Glutamatergic neuron (in vitro differentiated cells): Measurements from ENCODE around the gene DNAJA4. TPM values are rescaled to one million over a fixed set of nuclear protein-coding genes. Genes with fewer than 3 reads are reported as not detected.

ENCODE experiments used
- DNase-seq: peaks from one replicate; pipeline ENCODE4 v3.0.0; 2022
- H3K27ac Mint-ChIP-seq: one replicate; pipeline ENCODE4 v1.8.0; 2020; ENCODE audit warnings: mild to moderate bottlenecking, mixed read lengths, inconsistent platforms; ENCODE audit not compliant: unreplicated experiment
- H3K27me3 Mint-ChIP-seq: one replicate; pipeline ENCODE4 v1.8.0; 2020; ENCODE audit warnings: mild to moderate bottlenecking, moderate library complexity, mixed read lengths, inconsistent platforms; ENCODE audit not compliant: unreplicated experiment
- H3K36me3 Mint-ChIP-seq: one replicate; pipeline ENCODE4 v1.8.0; 2020; ENCODE audit warnings: mild to moderate bottlenecking, mixed read lengths, inconsistent platforms; ENCODE audit not compliant: unreplicated experiment
- H3K4me1 Mint-ChIP-seq: one replicate; pipeline ENCODE4 v1.8.0; 2020; ENCODE audit warnings: mild to moderate bottlenecking, low read depth, mixed read lengths, inconsistent platforms; ENCODE audit not compliant: unreplicated experiment
- H3K4me3 Mint-ChIP-seq: one replicate; pipeline ENCODE4 v1.8.0; 2020; ENCODE audit warnings: mild to moderate bottlenecking, mixed read lengths, inconsistent platforms; ENCODE audit not compliant: unreplicated experiment
- H3K9me3 Mint-ChIP-seq: one replicate; pipeline ENCODE4 v1.8.0; 2020; ENCODE audit warnings: mild to moderate bottlenecking, moderate library complexity, mixed read lengths, inconsistent platforms; ENCODE audit not compliant: unreplicated experiment
- total RNA-seq: library from RNA; stranded (reverse); fragmentation: NEBNext Ultra II Directional; extraction: Animal tissue kit (Norgen Biotek cat#: 25700); gene quantifications from one replicate; pipeline ENCODE4 v1.2.1, GENCODE V29; 2021; ENCODE audit not compliant: unreplicated experiment
- TF ChIP-seq, protein P1 (sequence below): fragments of 200-600 bp; sonication (generic); IDR thresholded peaks from one replicate; pipeline ENCODE4 v1.5.0; 2021; ENCODE audit not compliant: partially characterized antibody, unreplicated experiment

DNAJA4 gene
- total RNA-seq, 1 donor from 2014 or later, result 2.4 TPM

GRCh38 chr15:78320183-78320582 lies 55.8 kb downstream of the DNAJA4 start:
- peaks cover 4% of the 10 kb centered on the region for H3K9me3 Mint-ChIP-seq
- peaks cover 41% of the 10 kb centered on the region for H3K4me1 Mint-ChIP-seq
- TF ChIP-seq, protein P1, sequence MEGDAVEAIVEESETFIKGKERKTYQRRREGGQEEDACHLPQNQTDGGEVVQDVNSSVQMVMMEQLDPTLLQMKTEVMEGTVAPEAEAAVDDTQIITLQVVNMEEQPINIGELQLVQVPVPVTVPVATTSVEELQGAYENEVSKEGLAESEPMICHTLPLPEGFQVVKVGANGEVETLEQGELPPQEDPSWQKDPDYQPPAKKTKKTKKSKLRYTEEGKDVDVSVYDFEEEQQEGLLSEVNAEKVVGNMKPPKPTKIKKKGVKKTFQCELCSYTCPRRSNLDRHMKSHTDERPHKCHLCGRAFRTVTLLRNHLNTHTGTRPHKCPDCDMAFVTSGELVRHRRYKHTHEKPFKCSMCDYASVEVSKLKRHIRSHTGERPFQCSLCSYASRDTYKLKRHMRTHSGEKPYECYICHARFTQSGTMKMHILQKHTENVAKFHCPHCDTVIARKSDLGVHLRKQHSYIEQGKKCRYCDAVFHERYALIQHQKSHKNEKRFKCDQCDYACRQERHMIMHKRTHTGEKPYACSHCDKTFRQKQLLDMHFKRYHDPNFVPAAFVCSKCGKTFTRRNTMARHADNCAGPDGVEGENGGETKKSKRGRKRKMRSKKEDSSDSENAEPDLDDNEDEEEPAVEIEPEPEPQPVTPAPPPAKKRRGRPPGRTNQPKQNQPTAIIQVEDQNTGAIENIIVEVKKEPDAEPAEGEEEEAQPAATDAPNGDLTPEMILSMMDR, result no peak
- no peaks in the 10 kb centered on the region for H3K36me3 Mint-ChIP-seq
- no peak overlapping the region for H3K4me3 Mint-ChIP-seq
- no peak for DNase-seq
- no peak overlapping the region for H3K27ac Mint-ChIP-seq
- peaks cover 6% of the 10 kb centered on the region for H3K27me3 Mint-ChIP-seq

- no peak overlapping the region for H3K4me3 Mint-ChIP-seq
- no peak overlapping the region for H3K27ac Mint-ChIP-seq
- peaks cover 6% of the 10 kb centered on the region for H3K27me3 Mint-ChIP-seq
- no peaks in the 10 kb centered on the region for H3K36me3 Mint-ChIP-seq
- H3K4me1 Mint-ChIP-seq, result peaks cover 38% of the 10 kb centered on the region
- no peak for DNase-seq
- H3K9me3 Mint-ChIP-seq, result peaks cover 4% of the 10 kb centered on the region
- TF ChIP-seq, protein P1, result no peak
Observed at GRCh38 chr15:78321041-78321570, 56.7 kb downstream of the DNAJA4 start.

DNA sequence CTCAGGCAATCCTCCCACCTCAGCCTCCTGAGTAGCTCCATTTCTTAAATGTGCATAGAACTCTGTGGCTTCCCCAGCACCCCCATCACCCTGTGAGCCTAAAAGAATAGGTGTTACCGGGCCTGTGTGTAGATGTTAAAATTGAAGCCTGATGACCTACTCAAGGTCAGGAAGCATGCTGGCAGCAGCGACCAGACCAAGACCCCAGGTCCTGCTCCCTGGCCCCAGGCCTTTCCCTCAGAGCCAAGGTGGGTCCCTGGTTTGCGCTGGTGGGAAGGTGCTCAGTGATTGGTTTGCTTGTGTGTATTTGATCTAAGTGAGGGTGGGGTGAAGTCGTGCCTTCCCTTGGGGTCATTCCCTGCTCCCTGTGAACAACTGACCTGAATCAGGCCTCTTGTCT lies 57.4 kb downstream of the DNAJA4 start:
- Mint-ChIP-seq H3K36me3 (no peaks in the 10 kb centered on the region), H3K9me3 (peaks cover 4% of the 10 kb centered on the region), H3K27me3 (peaks cover 6% of the 10 kb centered on the region), H3K4me1 (peaks cover 31% of the 10 kb centered on the region), H3K27ac (peak overlapping the region; percentile 79), H3K4me3 (no peak overlapping the region)
- TF ChIP-seq, protein P1, result no peak
- no peak for DNase-seq

DNA sequence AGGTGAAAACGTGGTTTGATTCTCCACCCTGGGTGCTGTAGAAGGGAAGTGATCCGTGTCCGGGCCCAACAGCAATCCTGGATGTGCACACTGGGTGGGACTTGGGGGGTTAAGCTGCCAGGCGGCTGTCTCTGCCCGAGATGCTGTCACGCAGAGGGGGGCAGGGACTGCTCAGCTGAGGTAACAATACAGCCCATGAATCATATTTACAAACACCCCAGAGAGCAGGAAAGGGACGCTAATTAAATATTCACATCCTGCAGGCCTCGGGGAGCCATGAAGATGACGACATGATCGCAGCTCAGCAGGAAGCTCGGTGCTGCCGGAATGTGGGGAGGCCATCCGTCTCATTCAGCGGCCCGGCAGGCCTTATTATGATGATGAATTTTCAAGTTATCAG lies 57.9 kb downstream of the DNAJA4 start:
- H3K27me3 Mint-ChIP-seq, result peaks cover 6% of the 10 kb centered on the region
- DNase-seq, result no peak
- peak overlapping the region; percentile 79 for H3K27ac Mint-ChIP-seq
- H3K9me3 Mint-ChIP-seq, result peaks cover 4% of the 10 kb centered on the region
- no peaks in the 10 kb centered on the region for H3K36me3 Mint-ChIP-seq
- H3K4me3 Mint-ChIP-seq, result peak overlapping the region; percentile 11
- TF ChIP-seq, protein P1, result no peak
- H3K4me1 Mint-ChIP-seq, result peaks cover 26% of the 10 kb centered on the region

DNA sequence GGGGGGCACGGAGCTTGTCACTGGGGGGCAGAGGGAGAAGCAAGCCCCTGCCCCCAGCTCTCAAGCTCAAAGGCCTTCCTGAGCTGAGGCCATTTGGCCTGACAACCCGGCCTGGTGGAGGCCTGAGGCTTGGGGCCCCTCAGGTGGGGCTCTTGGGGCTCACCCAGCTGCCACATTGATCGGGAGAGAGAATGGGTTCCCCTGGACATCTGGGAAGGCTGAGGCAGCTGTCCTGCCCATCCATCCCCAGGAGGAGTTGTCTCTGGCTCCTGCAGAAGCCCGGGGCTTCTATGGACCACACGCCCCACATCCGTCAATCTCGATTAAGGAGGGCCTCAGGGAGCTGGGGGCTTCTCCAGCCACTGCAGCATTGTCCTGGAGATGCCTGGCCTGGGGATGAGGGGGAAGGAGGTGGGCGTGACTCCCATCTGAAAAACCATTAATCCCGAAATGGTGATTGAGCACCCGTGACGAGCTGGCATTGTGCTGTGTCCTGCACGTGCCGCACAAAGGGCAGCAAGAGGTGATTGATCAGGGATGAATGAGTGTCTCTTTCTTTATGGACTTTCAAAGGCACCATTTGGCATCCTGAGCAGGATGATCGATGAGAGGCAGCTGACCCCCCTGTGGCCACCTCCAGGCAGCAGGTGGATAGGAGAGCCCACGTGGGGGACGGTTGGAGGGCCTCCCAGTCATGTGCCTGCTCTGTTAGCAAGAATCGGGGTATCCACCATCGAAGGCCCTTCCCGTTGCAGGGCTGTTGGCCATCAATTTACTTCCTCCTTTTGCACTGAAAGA lies 58.6 kb downstream of the DNAJA4 start:
- Mint-ChIP-seq H3K27ac (peak overlapping the region; percentile 90), H3K4me3 (peak overlapping the region; percentile 46), H3K27me3 (peaks cover 5% of the 10 kb centered on the region), H3K9me3 (peaks cover 2% of the 10 kb centered on the region), H3K36me3 (no peaks in the 10 kb centered on the region), H3K4me1 (peaks cover 22% of the 10 kb centered on the region)
- TF ChIP-seq, protein P1, result no peak
- no peak for DNase-seq
